Stomach smooth muscle (tissue), 2 donors: Measurements from ENCODE around the gene C16orf74.

Experiments used
- H3K27ac ChIP-seq: one replicate; pipeline ENCODE4 v1.7.0; 2013; ENCODE audit warnings: mild to moderate bottlenecking, low read length, inconsistent platforms
- H3K27me3 ChIP-seq, 2 donors: one replicate each; pipeline ENCODE4 v1.7.0; 2013; ENCODE audit warnings: low read length in 2 of 2; ENCODE audit not compliant: insufficient read depth in 2 of 2, control insufficient read depth in 1 of 2
- H3K36me3 ChIP-seq, 2 donors: one replicate each; pipeline ENCODE4 v1.7.0; 2013; ENCODE audit warnings: low read length in 2 of 2; ENCODE audit not compliant: control insufficient read depth in 2 of 2, insufficient read depth in 2 of 2
- H3K4me1 ChIP-seq: one replicate; pipeline ENCODE4 v1.7.0; 2013; ENCODE audit warnings: low read length; ENCODE audit not compliant: control insufficient read depth, insufficient read depth
- H3K4me3 ChIP-seq, 2 donors: one replicate each; pipeline ENCODE4 v1.7.0; 2013; ENCODE audit warnings: low read length in 2 of 2
- H3K9ac ChIP-seq, 2 donors: one replicate each; pipeline ENCODE4 v1.7.0; 2013; ENCODE audit warnings: low read length in 2 of 2, mild to moderate bottlenecking in 1 of 2
- H3K9me3 ChIP-seq, 2 donors: one replicate each; pipeline ENCODE4 v1.7.0; 2013; ENCODE audit warnings: low read length in 2 of 2; ENCODE audit not compliant: control insufficient read depth in 2 of 2
- donor health status: healthy.
- donor health status: Pancreatic carcinoma.

The C16orf74 gene

DNA sequence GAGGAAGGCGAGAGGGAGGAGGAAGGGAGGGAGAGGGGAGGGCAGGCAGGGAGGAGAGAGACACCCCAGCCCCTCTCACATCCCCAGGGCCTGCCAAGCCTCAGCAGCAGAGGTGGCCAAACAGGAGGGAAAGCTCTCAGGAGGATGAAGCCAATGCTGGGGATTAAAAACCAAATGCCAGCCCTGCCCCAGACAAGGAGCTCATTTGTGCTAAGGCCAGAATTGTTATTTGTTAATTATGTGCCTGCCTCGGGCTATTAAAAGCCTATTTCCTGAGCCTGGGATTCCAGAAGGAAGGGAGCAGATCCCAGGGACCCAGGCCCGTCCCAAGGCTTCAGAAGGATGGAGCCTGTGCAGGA lies 34.2 kb downstream of the C16orf74 start:
- no peaks in the 10 kb centered on the region for H3K36me3 ChIP-seq
- H3K9ac ChIP-seq, result no peak overlapping the region
- peaks cover 0 to 5% of the 10 kb centered on the region in 2 donors for H3K9me3 ChIP-seq
- no peak overlapping the region for H3K27ac ChIP-seq
- peaks cover 6% of the 10 kb centered on the region for H3K4me1 ChIP-seq
- no peak overlapping the region for H3K4me3 ChIP-seq
- H3K27me3 ChIP-seq, result peaks cover 0 to 5% of the 10 kb centered on the region in 2 donors

DNA sequence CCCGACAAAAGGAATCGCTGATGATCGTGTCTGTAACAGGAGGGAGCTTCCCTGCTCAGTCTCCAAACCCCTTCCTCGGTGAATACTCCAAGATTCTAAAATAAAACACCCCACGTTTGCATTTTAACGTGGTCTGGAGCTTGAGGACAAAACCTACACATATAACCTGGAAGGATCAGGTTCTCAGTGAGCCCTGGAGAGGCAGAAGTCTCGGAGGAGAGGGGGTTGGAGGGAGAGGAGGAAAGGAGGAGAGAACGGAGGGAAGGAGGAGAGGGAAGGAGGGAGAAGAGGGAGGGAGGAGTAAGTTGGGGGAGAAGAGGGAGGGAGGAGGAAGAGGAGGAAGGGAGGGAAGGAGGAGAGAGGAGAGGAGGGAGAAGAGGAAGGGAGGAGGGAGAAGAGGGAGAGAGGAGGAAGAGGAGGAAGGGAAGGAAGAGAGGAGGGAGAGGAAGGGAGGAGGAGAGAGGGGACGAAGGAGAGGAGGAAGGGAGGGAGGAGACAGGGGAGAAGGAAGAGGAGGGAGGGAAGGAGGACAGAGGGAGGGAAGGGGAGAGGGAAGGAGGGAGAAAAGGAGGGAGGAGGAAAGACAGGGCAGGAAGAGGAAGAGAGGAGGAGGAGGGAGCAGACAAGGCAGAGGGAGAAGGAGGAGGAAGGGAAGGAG lies 34.7 kb downstream of the C16orf74 start:
- Histone ChIP-seq H3K4me3 (no peak overlapping the region), H3K36me3 (no peaks in the 10 kb centered on the region), H3K27ac (no peak overlapping the region), H3K4me1 (peaks cover 6% of the 10 kb centered on the region), H3K9me3 (peaks cover 0 to 5% of the 10 kb centered on the region in 2 donors), H3K9ac (no peak overlapping the region), H3K27me3 (peaks cover 0 to 5% of the 10 kb centered on the region in 2 donors)

DNA sequence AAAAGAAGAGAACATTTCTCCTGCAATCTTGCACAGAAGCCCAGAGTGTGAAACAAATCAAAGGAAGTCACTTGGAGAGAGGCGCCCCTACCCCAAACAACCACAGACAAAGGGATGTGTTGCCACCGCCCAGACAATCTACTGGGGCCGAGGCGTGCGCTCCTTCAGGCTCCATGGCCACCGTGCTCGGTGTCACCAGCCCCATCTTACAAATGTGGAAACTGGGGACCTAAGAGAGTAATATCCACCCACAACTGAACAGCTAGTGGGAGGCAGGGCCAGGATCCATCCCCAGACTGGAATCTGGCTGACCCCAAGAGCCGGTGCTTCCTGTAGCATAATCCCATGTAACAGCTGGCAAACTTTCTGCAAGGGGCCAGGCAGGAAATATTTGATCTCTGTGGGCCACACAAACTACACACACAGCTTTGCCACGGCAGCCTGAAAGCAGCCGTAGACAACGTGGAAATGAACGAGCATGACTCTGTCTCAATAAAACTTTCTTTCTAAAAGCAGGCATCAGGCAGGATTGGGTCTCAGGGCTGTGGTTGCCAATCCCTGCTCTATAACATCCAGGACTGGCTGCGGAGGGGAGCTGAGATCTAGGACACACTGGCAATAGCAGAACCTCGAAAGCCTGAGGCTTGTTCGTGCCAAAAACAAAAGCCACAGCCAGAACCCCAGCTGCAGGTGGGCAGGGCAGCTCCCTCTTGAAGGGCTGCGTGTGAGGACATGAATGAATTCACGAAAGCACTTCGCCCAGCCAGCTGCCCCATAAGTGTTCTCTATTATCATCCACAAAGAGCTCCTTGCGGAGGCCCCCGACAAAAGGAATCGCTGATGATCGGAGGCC lies 35.5 kb downstream of the C16orf74 start:
- Histone ChIP-seq H3K9me3 (peaks cover 0 to 5% of the 10 kb centered on the region in 2 donors), H3K4me1 (peaks cover 6% of the 10 kb centered on the region), H3K4me3 (no peak overlapping the region), H3K36me3 (no peaks in the 10 kb centered on the region), H3K27me3 (peaks cover 0 to 5% of the 10 kb centered on the region in 2 donors), H3K9ac (no peak overlapping the region), H3K27ac (no peak overlapping the region)

DNA sequence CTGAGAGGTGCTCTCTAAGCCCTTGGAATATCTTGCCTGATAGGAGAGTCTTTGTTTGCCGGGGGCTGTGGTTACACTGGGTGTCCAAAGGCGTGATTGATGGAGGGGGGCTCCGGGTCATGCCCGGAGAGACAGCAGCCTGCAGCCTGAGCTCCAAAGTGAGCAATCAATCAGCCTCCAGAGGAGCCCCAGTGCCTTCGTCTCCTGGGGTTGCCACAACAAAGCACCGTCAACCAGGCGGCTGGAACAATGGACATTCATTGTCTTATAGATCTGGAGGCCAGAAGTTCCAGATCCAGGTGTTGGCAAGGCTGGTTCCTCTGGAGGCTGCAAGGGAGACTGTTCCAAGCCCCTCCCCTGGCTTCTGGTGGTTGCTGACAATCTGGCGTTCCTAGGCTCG lies 38.1 kb downstream of the C16orf74 start:
- no peak overlapping the region for H3K27ac ChIP-seq
- peaks cover 3% of the 10 kb centered on the region for H3K4me1 ChIP-seq
- no peak overlapping the region for H3K4me3 ChIP-seq
- H3K9ac ChIP-seq, result no peak overlapping the region
- H3K9me3 ChIP-seq, result peaks cover 0 to 5% of the 10 kb centered on the region in 2 donors
- no peaks in the 10 kb centered on the region for H3K27me3 ChIP-seq
- H3K36me3 ChIP-seq, result no peaks in the 10 kb centered on the region

DNA sequence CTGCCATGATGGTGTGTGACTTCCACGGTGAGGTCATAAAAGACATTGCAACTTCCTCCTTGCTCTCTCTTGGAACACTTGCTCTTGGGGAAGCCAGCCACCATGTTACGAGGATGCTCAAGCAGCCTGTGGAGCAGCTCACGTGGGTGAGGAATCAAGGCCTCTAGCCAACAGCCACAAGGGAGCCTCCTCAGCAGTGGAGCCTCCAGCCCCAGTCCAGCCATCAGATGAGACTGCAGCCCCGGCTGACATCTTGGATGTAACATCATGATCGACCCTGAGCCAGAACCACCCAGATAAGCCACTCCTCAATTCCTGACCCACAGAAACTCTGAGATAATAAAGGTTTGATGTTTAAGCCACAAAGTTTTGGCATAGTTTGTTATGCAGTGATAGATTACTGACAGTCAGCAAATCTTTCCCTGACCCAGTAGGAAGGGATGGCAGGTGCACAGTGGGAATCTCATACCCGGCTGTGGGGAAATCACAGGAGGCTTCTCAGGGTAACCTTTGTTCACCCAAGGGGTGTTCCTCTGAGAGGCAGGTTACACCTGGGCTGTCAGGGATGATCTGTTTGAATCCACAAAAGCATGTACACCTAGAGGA lies 38.8 kb downstream of the C16orf74 start:
- no peaks in the 10 kb centered on the region for H3K27me3 ChIP-seq
- no peaks in the 10 kb centered on the region for H3K36me3 ChIP-seq
- H3K9ac ChIP-seq, result no peak overlapping the region
- H3K4me3 ChIP-seq, result no peak overlapping the region
- no peaks in the 10 kb centered on the region for H3K4me1 ChIP-seq
- no peak overlapping the region for H3K27ac ChIP-seq
- peaks cover 0 to 5% of the 10 kb centered on the region in 2 donors for H3K9me3 ChIP-seq

DNA sequence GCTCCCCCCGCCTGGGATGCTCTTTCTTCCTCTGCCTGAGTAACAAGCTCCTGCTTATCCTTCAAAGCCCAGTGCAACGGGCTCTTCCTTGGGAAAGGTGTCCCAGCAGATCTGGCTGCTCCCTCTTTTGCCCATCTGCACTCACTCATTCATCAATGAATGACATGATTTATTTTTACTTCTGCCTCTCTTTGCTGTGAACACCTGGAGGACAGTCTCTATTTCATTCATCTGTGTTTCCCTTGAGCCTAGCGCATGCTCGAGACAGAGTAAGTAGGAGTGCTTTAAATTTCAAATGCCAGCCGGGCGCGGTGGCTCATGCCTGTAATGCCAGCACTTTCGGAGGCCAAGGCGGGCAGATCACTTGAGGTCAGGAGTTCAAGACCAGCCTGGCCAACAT lies 40.2 kb downstream of the C16orf74 start:
- peaks cover 0 to 5% of the 10 kb centered on the region in 2 donors for H3K9me3 ChIP-seq
- H3K4me3 ChIP-seq, result no peak overlapping the region
- H3K9ac ChIP-seq, result no peak overlapping the region

DNA sequence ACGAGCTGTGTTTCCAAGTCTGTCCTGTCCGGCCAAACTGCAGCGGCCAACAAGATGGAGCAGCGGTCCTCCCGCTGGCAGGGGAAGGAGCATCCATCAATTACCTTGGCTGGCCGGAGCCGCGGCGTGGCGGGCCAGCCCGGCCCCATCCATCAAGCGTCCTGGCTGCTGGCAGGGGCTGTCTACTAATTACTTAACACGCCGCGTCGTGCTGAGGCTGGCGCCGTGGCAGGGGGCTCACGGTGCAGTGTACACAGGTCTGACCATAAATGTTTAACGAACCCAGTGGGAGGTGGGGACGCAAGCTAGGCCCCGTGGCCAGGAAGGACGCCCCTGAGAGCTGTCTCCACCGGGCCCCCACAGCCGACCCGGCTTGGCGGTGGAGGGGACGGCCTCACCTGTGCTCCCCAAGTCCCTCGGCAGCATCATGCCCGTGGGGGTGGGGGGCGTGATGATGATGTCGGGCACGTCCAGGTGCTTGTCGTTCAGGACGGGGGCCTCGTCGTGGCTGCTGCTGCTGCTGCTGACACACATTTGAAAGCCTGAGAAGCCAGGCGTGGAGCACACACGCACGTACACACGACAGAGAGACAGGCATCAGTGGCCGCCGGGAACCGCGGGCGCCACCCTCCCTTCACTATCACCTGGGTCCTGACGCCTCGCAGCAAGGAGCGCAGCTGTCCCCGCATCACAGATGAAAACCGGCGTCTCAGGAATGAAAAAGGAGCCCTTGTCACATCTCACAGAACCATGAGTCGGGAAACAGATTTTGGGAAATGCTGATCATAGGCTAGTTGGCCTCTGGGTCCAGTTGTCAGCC lies 40.9 kb downstream of the C16orf74 start:
- Histone ChIP-seq H3K4me1 (no peaks in the 10 kb centered on the region), H3K9ac (no peak overlapping the region), H3K4me3 (no peak overlapping the region), H3K36me3 (no peaks in the 10 kb centered on the region), H3K9me3 (peaks cover 0 to 5% of the 10 kb centered on the region in 2 donors), H3K27me3 (no peaks in the 10 kb centered on the region), H3K27ac (no peak overlapping the region)

More for the DNA sequence above, 40.2 kb downstream of the C16orf74 start:
- Histone ChIP-seq H3K27me3 (no peaks in the 10 kb centered on the region), H3K36me3 (no peaks in the 10 kb centered on the region), H3K4me1 (no peaks in the 10 kb centered on the region), H3K27ac (no peak overlapping the region)

DNA sequence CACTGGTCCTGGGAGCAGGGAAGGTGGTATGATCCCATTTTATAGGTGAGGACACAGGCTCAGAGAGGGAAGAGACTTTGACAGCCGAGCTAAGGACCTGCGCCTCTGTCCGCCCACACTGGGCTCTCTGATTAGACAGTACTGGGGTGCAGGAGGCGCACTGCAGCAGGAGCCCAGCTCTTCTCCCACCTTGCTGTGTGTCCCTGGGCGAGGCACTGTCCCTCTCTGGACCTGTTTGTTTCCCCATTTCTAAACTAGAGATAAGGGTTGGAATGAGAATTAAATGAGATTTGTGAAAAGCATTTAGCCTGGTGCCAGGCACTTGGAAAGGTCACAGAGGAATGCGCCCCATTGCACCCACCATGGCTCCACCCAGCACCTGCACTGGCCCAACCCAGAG lies 42.6 kb downstream of the C16orf74 start:
- Histone ChIP-seq H3K9me3 (peaks cover 0 to 5% of the 10 kb centered on the region in 2 donors), H3K36me3 (no peaks in the 10 kb centered on the region), H3K9ac (no peak overlapping the region), H3K27me3 (no peaks in the 10 kb centered on the region), H3K4me1 (no peaks in the 10 kb centered on the region), H3K4me3 (no peak overlapping the region), H3K27ac (no peak overlapping the region)

DNA sequence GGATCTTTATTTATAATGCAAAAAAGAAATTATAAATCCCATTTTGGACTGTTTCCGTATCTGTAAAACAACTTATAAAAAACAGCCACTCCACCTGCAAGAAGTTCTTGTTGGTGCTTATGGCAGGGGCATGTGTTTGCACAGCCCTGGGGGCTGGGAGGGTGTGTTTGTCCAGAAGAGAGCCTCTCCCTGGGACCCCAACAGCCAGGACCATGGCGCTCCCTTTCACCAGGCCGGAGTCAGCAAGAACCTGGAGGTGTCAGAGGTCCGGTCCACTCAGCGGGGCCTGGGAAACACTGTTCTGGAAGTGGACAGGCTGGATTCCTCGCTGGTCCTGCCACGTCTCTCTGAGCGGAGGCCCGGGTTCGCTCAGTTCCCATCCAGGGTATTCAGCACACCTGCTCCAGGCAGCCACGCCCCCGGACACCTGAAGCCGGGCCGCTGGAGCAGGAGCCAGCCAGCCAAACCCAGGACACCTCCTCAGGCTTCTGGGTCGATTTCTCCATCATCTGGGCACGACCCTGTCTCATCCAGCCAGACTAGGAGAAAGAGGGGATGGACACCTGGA lies 43.3 kb downstream of the C16orf74 start:
- Histone ChIP-seq H3K36me3 (no peaks in the 10 kb centered on the region), H3K27ac (no peak overlapping the region), H3K27me3 (no peaks in the 10 kb centered on the region)

DNA sequence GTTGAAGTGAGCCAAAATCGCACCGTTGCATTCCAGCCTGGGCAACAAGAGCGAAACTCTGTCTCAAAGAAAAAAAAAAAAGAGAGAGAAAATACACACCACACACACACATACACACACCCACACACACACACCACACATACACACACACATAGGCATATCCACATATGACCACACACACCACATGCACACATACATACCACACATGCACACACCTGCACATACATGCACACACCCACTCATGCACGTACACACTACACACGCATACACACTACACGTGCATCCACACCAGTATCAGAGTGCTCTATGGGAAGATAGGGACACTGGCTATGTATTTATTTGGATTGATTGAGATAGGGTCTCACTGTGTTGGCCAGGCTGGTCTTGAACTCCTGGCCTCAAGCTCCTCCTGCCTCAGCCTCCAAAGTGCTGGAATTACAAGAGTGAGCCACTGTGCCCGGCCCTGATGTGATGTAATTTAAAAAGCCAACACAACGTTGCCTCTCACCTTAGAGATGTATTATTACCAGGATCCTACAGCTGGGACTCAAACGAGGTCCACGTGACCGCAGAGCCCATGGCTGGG lies 44.4 kb downstream of the C16orf74 start:
- Histone ChIP-seq H3K9me3 (peaks cover 0 to 3% of the 10 kb centered on the region in 2 donors), H3K4me1 (no peaks in the 10 kb centered on the region), H3K27me3 (no peaks in the 10 kb centered on the region), H3K27ac (no peak overlapping the region), H3K36me3 (no peaks in the 10 kb centered on the region), H3K4me3 (no peak overlapping the region), H3K9ac (no peak overlapping the region)

More for the DNA sequence above, 43.3 kb downstream of the C16orf74 start:
- Histone ChIP-seq H3K4me3 (no peak overlapping the region), H3K4me1 (no peaks in the 10 kb centered on the region), H3K9me3 (peaks cover 0 to 5% of the 10 kb centered on the region in 2 donors), H3K9ac (no peak overlapping the region)
